SK-N-SH treated with all-trans-retinoic acid at 6 μM for 48 hours (cell line): Measurements from ENCODE around the gene FAM117B.

Experiments used
- ATAC-seq: fragments of 200-7000 bp; cut with Tn5 transposase; 3 replicates; pipeline ENCODE4 v1.9.1; 2020; ENCODE audit warnings: mild to moderate bottlenecking, moderate library complexity
- ARNTL ChIP-seq: fragments of 450-650 bp; formaldehyde crosslinking; IDR thresholded peaks from 2 replicates; pipeline ENCODE4 v1.5.0; 2020; ENCODE audit warnings: low read depth, mild to moderate bottlenecking, moderate library complexity, borderline replicate concordance
- BACH2 ChIP-seq: fragments of 250-450 bp; sonication (Bioruptor Pico); IDR thresholded peaks from 2 replicates; pipeline ENCODE4 v1.9.0; 2021; ENCODE audit warnings: mild to moderate bottlenecking, borderline replicate concordance
- CREB5 ChIP-seq: fragments of 250-450 bp; sonication (Bioruptor Pico); IDR thresholded peaks from 2 replicates; pipeline ENCODE4 v1.5.1; 2020; ENCODE audit warnings: low read depth, mild to moderate bottlenecking, moderate library complexity
- CSDC2 ChIP-seq: fragments of 250-450 bp; sonication (Bioruptor Pico); IDR thresholded peaks from 2 replicates; pipeline ENCODE4 v1.5.0; 2020; ENCODE audit warnings: mild to moderate bottlenecking, moderate library complexity
- CSRNP3 ChIP-seq: fragments of 250-450 bp; sonication (Bioruptor Pico); IDR thresholded peaks from 2 replicates; pipeline ENCODE4 v1.5.1; 2021; ENCODE audit warnings: mild to moderate bottlenecking, moderate library complexity
- ESRRG ChIP-seq: fragments of 250-450 bp; sonication (Bioruptor Pico); IDR thresholded peaks from 2 replicates; pipeline ENCODE4 v1.6.1; 2021; ENCODE audit warnings: mild to moderate bottlenecking
- GLIS3 ChIP-seq: fragments of 250-450 bp; sonication (Bioruptor Pico); IDR thresholded peaks from 2 replicates; pipeline ENCODE4 v1.5.0; 2020; ENCODE audit warnings: mild to moderate bottlenecking, moderate library complexity
- ISL1 ChIP-seq: fragments of 250-450 bp; sonication (Bioruptor Pico); IDR thresholded peaks from 2 replicates; pipeline ENCODE4 v2.1.2; 2022; ENCODE audit warnings: mild to moderate bottlenecking, moderate library complexity
- OSR1 ChIP-seq: fragments of 250-450 bp; sonication (Bioruptor Pico); IDR thresholded peaks from 2 replicates; pipeline ENCODE4 v1.8.0; 2022; ENCODE audit warnings: moderate library complexity, mild to moderate bottlenecking, inconsistent platforms
- PATZ1 ChIP-seq: fragments of 250-450 bp; sonication (Bioruptor Pico); IDR thresholded peaks from 2 replicates; pipeline ENCODE4 v1.8.0; 2020; ENCODE audit warnings: mild to moderate bottlenecking, moderate library complexity, borderline replicate concordance
- PPARA ChIP-seq: fragments of 250-450 bp; sonication (Bioruptor Pico); IDR thresholded peaks from 2 replicates; pipeline ENCODE4 v1.5.0; 2020; ENCODE audit warnings: mild to moderate bottlenecking, borderline replicate concordance
- RARB ChIP-seq: fragments of 250-450 bp; sonication (Bioruptor Pico); IDR thresholded peaks from 2 replicates; pipeline ENCODE4 v1.8.0; 2021; ENCODE audit warnings: mild to moderate bottlenecking, moderate library complexity
- SNAI2 ChIP-seq: fragments of 250-450 bp; sonication (Bioruptor Pico); IDR thresholded peaks from 2 replicates; pipeline ENCODE4 v1.5.0; 2020; ENCODE audit warnings: mild to moderate bottlenecking, moderate library complexity
- TCF4 ChIP-seq: fragments of 250-450 bp; sonication (Bioruptor Pico); IDR thresholded peaks from 2 replicates; pipeline ENCODE4 v1.8.0; 2021; ENCODE audit warnings: mild to moderate bottlenecking, moderate library complexity, borderline replicate concordance
- TOX ChIP-seq: fragments of 250-450 bp; sonication (Bioruptor Pico); IDR thresholded peaks from 2 replicates; pipeline ENCODE4 v1.8.0; 2021; ENCODE audit warnings: mild to moderate bottlenecking, moderate library complexity, borderline replicate concordance
- ZC3H10 ChIP-seq: fragments of 250-450 bp; sonication (Bioruptor Pico); IDR thresholded peaks from 2 replicates; pipeline ENCODE4 v1.5.1; 2021; ENCODE audit warnings: mild to moderate bottlenecking, moderate library complexity
- ZFP3 ChIP-seq: fragments of 250-450 bp; sonication (Bioruptor Pico); IDR thresholded peaks from 2 replicates; pipeline ENCODE4 v1.5.0; 2020; ENCODE audit warnings: mild to moderate bottlenecking, moderate library complexity
- ZFP30 ChIP-seq: fragments of 450-650 bp; formaldehyde crosslinking; IDR thresholded peaks from 2 replicates; pipeline ENCODE4 v1.5.0; 2022; ENCODE audit warnings: mild to moderate bottlenecking, moderate library complexity
- ZNF70 ChIP-seq: fragments of 450-650 bp; formaldehyde crosslinking; IDR thresholded peaks from 2 replicates; pipeline ENCODE4 v1.5.0; 2020; ENCODE audit warnings: mild to moderate bottlenecking, moderate library complexity
- ZNF8 ChIP-seq: fragments of 450-650 bp; formaldehyde crosslinking; IDR thresholded peaks from 2 replicates; pipeline ENCODE4 v1.5.0; 2020; ENCODE audit warnings: mild to moderate bottlenecking, moderate library complexity
- TF ChIP-seq, protein P1 (sequence below): fragments of 250-450 bp; sonication (Bioruptor Pico); IDR thresholded peaks from 2 replicates; pipeline ENCODE4 v1.8.0; 2021; ENCODE audit warnings: low read depth, mild to moderate bottlenecking, moderate library complexity, borderline replicate concordance
- TF ChIP-seq, protein P2 (sequence below): fragments of 250-450 bp; sonication (Bioruptor Pico); IDR thresholded peaks from 2 replicates; pipeline ENCODE4 v1.5.0; 2020; ENCODE audit warnings: mild to moderate bottlenecking, moderate library complexity

FAM117B gene

DNA sequence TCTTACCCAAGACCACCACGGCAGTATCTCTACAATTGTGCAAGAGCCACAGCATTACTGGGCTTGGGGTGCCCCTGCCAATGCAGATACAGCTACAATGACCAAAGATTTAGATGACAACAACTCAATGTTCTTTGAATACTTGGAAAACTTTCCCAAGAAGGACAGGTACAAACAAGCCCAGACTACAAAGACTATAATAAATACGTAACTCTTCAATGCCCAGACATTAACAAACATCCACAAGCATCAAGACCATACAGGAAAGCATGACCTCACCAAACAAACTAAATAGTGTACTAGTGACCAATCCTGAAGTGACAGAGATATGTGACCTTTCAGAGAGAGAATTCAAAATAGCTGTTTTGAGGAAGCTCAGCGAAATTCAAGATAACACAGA, 174.0 kb downstream of the FAM117B start (continued):
- TF ChIP-seq PPARA = no peak
- TF ChIP-seq, protein P1, sequence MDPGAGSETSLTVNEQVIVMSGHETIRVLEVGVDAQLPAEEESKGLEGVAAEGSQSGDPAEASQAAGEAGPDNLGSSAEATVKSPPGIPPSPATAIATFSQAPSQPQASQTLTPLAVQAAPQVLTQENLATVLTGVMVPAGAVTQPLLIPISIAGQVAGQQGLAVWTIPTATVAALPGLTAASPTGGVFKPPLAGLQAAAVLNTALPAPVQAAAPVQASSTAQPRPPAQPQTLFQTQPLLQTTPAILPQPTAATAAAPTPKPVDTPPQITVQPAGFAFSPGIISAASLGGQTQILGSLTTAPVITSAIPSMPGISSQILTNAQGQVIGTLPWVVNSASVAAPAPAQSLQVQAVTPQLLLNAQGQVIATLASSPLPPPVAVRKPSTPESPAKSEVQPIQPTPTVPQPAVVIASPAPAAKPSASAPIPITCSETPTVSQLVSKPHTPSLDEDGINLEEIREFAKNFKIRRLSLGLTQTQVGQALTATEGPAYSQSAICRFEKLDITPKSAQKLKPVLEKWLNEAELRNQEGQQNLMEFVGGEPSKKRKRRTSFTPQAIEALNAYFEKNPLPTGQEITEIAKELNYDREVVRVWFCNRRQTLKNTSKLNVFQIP = no peak
- TF ChIP-seq, all 23 proteins: peak for 0

DNA sequence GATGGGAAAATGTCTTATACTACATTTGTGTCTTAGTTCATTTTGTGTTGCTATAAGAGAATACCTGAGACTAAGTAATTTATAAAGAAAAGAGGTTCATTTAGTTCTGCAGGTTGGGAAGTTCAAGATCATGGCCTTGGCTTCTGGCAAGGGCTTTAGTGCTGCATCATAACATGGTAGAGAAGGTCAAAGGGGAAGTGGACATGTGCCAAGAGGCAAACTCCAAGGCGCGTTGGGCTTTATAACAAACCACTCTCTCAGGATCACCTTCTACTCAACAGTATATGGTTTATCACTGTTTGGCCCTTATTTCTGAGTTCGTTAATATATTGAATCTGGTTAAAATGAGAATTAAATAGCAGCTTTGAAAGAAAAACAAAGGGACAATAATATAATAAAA, 178.6 kb downstream of the FAM117B start:
- no peak for ATAC-seq
- no peak for TF ChIP-seq OSR1 (CRISPR knock-in tag)
- no peak for TF ChIP-seq TCF4
- TF ChIP-seq, protein P2, sequence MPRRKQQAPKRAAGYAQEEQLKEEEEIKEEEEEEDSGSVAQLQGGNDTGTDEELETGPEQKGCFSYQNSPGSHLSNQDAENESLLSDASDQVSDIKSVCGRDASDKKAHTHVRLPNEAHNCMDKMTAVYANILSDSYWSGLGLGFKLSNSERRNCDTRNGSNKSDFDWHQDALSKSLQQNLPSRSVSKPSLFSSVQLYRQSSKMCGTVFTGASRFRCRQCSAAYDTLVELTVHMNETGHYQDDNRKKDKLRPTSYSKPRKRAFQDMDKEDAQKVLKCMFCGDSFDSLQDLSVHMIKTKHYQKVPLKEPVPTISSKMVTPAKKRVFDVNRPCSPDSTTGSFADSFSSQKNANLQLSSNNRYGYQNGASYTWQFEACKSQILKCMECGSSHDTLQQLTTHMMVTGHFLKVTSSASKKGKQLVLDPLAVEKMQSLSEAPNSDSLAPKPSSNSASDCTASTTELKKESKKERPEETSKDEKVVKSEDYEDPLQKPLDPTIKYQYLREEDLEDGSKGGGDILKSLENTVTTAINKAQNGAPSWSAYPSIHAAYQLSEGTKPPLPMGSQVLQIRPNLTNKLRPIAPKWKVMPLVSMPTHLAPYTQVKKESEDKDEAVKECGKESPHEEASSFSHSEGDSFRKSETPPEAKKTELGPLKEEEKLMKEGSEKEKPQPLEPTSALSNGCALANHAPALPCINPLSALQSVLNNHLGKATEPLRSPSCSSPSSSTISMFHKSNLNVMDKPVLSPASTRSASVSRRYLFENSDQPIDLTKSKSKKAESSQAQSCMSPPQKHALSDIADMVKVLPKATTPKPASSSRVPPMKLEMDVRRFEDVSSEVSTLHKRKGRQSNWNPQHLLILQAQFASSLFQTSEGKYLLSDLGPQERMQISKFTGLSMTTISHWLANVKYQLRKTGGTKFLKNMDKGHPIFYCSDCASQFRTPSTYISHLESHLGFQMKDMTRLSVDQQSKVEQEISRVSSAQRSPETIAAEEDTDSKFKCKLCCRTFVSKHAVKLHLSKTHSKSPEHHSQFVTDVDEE (CRISPR knock-in tag) = no peak
- TF ChIP-seq ZFP3 (CRISPR knock-in tag) = no peak
- TF ChIP-seq, protein P1 = no peak
- TF ChIP-seq CREB5 (CRISPR knock-in tag) = no peak
- no peak for TF ChIP-seq RARB
- TF ChIP-seq SNAI2 (CRISPR knock-in tag) = no peak
- no peak for TF ChIP-seq CSDC2
- no peak for TF ChIP-seq ISL1 (CRISPR knock-in tag)
- TF ChIP-seq TOX (CRISPR knock-in tag) = no peak
- TF ChIP-seq ZNF8 = no peak
- TF ChIP-seq PATZ1 = no peak
- TF ChIP-seq GLIS3 (CRISPR knock-in tag) = no peak
- no peak for TF ChIP-seq PPARA
- no peak for TF ChIP-seq ZFP30
- TF ChIP-seq BACH2 = no peak
- TF ChIP-seq ARNTL = no peak
- TF ChIP-seq ZC3H10 (CRISPR knock-in tag) = no peak

GRCh38 chr2:202814226-202814625, 179.5 kb downstream of the FAM117B start:
- no peak for ATAC-seq
- TF ChIP-seq ESRRG (no peak), ARNTL (no peak), ZC3H10 (CRISPR knock-in tag) (no peak), PATZ1 (no peak), GLIS3 (CRISPR knock-in tag) (no peak), ZFP3 (CRISPR knock-in tag) (no peak), CSRNP3 (CRISPR knock-in tag) (no peak), ZFP30 (no peak), ISL1 (CRISPR knock-in tag) (no peak), OSR1 (CRISPR knock-in tag) (no peak), TOX (CRISPR knock-in tag) (no peak), CREB5 (CRISPR knock-in tag) (no peak), ZNF70 (no peak), PPARA (no peak), RARB (no peak)
